Parathyroid adenoma (tissue), 2 donors: ENCODE data around the gene SMCHD1.
"Not testable (repeated sequence)": the region's sequence is repeated elsewhere in the genome, so short reads cannot be mapped to it uniquely, and the experiment has no call there.

ENCODE experiments used
- H2AFZ ChIP-seq: fragments of 300-600 bp; sonication (generic); one replicate; pipeline ENCODE4 v1.7.0; 2017; ENCODE audit warnings: antibody characterized with exemption, mild to moderate bottlenecking
- H3K27ac ChIP-seq: fragments of 300-600 bp; sonication (generic); one replicate; pipeline ENCODE4 v1.7.0; 2017
- H3K27me3 ChIP-seq: fragments of 300-600 bp; sonication (generic); one replicate; pipeline ENCODE4 v1.7.0; 2017; ENCODE audit warnings: low read length; ENCODE audit not compliant: control insufficient read depth, insufficient read depth
- H3K36me3 ChIP-seq: fragments of 300-600 bp; sonication (generic); one replicate; pipeline ENCODE4 v1.7.0; 2017; ENCODE audit warnings: low read length; ENCODE audit not compliant: control insufficient read depth, insufficient read depth
- H3K4me1 ChIP-seq: fragments of 300-600 bp; sonication (generic); one replicate; pipeline ENCODE4 v1.7.0; 2017; ENCODE audit warnings: control low read depth
- H3K4me2 ChIP-seq: fragments of 300-600 bp; sonication (generic); one replicate; pipeline ENCODE4 v1.7.0; 2017; ENCODE audit warnings: low read length
- H3K4me3 ChIP-seq: fragments of 300-600 bp; sonication (generic); one replicate; pipeline ENCODE4 v1.7.0; 2017; ENCODE audit warnings: low read depth, low read length
- H3K79me2 ChIP-seq: fragments of 300-600 bp; sonication (generic); one replicate; pipeline ENCODE4 v1.7.0; 2017; ENCODE audit warnings: control low read depth
- H3K9ac ChIP-seq: fragments of 300-600 bp; sonication (generic); one replicate; pipeline ENCODE4 v1.7.0; 2017; ENCODE audit warnings: mild to moderate bottlenecking
- H3K9me3 ChIP-seq: fragments of 300-600 bp; sonication (generic); one replicate; pipeline ENCODE4 v1.7.0; 2017; ENCODE audit warnings: low read length; ENCODE audit not compliant: control insufficient read depth
- CTCF ChIP-seq: fragments of 300-600 bp; sonication (generic); IDR thresholded peaks from one replicate; pipeline ENCODE4 v1.7.0; 2017; ENCODE audit warnings: antibody characterized with exemption, mild to moderate bottlenecking
- donor health status: primary hyperparathyroidism.

Gene SMCHD1

GRCh38 chr18:2827061-2827460, 171.5 kb downstream of the SMCHD1 start:
- Histone ChIP-seq H3K9me3 (no peaks in the 10 kb centered on the region), H3K27me3 (no peaks in the 10 kb centered on the region), H3K4me1 (peaks cover 5% of the 10 kb centered on the region), H3K79me2 (no peaks in the 10 kb centered on the region), H2AFZ (peak overlapping the region; percentile 59), H3K4me2 (no peak overlapping the region), H3K27ac (no peak overlapping the region), H3K9ac (no peak overlapping the region), H3K36me3 (no peaks in the 10 kb centered on the region), H3K4me3 (no peak overlapping the region)
- TF ChIP-seq CTCF = no peak

- H3K27ac ChIP-seq, H3K9me3 ChIP-seq, H3K4me2 ChIP-seq, H3K36me3 ChIP-seq, H3K27me3 ChIP-seq, H3K9ac ChIP-seq, H3K4me1 ChIP-seq, H3K4me3 ChIP-seq, H2AFZ ChIP-seq, H3K79me2 ChIP-seq: not testable (repeated sequence)
Measured at GRCh38 chr18:2836118-2836517, 180.6 kb downstream of the SMCHD1 start.

GRCh38 chr18:2837290-2837689, 181.8 kb downstream of the SMCHD1 start:
- H3K4me3 ChIP-seq, H3K4me2 ChIP-seq, H2AFZ ChIP-seq, H3K9ac ChIP-seq, H3K4me1 ChIP-seq, H3K27me3 ChIP-seq, H3K36me3 ChIP-seq, H3K27ac ChIP-seq, H3K9me3 ChIP-seq, H3K79me2 ChIP-seq: not testable (repeated sequence)

- no peak overlapping the region for H2AFZ ChIP-seq
- no peaks in the 10 kb centered on the region for H3K27me3 ChIP-seq
- H3K79me2 ChIP-seq = peaks cover 9% of the 10 kb centered on the region
- no peak overlapping the region for H3K4me3 ChIP-seq
- peaks cover 4% of the 10 kb centered on the region for H3K4me1 ChIP-seq
- H3K4me2 ChIP-seq = no peak overlapping the region
- H3K9ac ChIP-seq = no peak overlapping the region
- H3K36me3 ChIP-seq = no peaks in the 10 kb centered on the region
- TF ChIP-seq CTCF = no peak
- H3K27ac ChIP-seq = no peak overlapping the region
- no peaks in the 10 kb centered on the region for H3K9me3 ChIP-seq
Measured at GRCh38 chr18:2839202-2839601, 183.7 kb downstream of the SMCHD1 start.

GRCh38 chr18:2840521-2840920, 185.0 kb downstream of the SMCHD1 start:
- no peak for TF ChIP-seq CTCF

GRCh38 chr18:2843146-2843545, 187.6 kb downstream of the SMCHD1 start:
- no peak overlapping the region for H3K9ac ChIP-seq
- TF ChIP-seq CTCF = no peak
- H3K9me3 ChIP-seq = no peaks in the 10 kb centered on the region
- no peak overlapping the region for H3K4me3 ChIP-seq
- H3K4me1 ChIP-seq = peaks cover 4% of the 10 kb centered on the region
- H3K27me3 ChIP-seq = no peaks in the 10 kb centered on the region
- H3K27ac ChIP-seq = peak overlapping the region; percentile 99
- H2AFZ ChIP-seq = no peak overlapping the region
- no peak overlapping the region for H3K4me2 ChIP-seq
- H3K79me2 ChIP-seq = peaks cover 19% of the 10 kb centered on the region
- no peaks in the 10 kb centered on the region for H3K36me3 ChIP-seq

More at GRCh38 chr18:2840521-2840920, 185.0 kb downstream of the SMCHD1 start:
- Histone ChIP-seq H3K4me1 (peaks cover 4% of the 10 kb centered on the region), H3K79me2 (peaks cover 12% of the 10 kb centered on the region), H3K9me3 (no peaks in the 10 kb centered on the region), H3K9ac (no peak overlapping the region), H2AFZ (no peak overlapping the region), H3K36me3 (no peaks in the 10 kb centered on the region), H3K4me2 (no peak overlapping the region), H3K27me3 (no peaks in the 10 kb centered on the region), H3K27ac (no peak overlapping the region), H3K4me3 (no peak overlapping the region)
